ENCODE results near the gene TADA3.

DNA sequence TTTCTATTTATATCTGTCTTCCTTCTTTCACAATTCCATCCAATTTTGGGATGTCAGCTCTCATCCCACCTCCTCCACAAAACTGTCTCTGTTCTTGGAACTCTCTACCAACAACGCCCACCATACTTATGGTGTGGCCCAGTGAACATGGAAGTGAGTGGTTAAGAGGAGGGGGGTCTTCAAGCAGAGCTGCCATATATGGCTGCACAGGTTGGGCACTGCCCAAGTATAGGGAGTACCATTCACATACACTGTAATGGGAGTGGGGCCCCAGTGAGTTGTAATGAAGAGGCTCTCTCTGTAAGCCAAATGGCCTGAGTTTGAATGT lies 14.6 kb downstream of the TADA3 start:
- no peak for TF ChIP-seq CTCF (conservative IDR thresholded peaks at IDR 0.05; ENCODE audit: low read depth, low read length)
- no peak for TF ChIP-seq RCOR1 (IDR thresholded peaks at IDR 0.05; ENCODE audit: insufficient replicate concordance, low read length)
- TF ChIP-seq BHLHE40 (IDR thresholded peaks at IDR 0.05; ENCODE audit: low read depth, low read length) = no peak
- no peak for TF ChIP-seq POLR2A (IDR thresholded peaks at IDR 0.05; ENCODE audit: low read depth, low read length)
- TF ChIP-seq RAD21 (IDR thresholded peaks at IDR 0.05; ENCODE audit: low read length) = no peak
- no peak for TF ChIP-seq USF2 (IDR thresholded peaks at IDR 0.05; ENCODE audit: low read depth, low read length)
- no peak for TF ChIP-seq MXI1 (IDR thresholded peaks at IDR 0.05; ENCODE audit: borderline replicate concordance, low read depth, low read length)
- no peak for TF ChIP-seq SMC3 (IDR thresholded peaks at IDR 0.05; ENCODE audit: low read depth, low read length)
- TF ChIP-seq CEBPB (IDR thresholded peaks at IDR 0.05; ENCODE audit: low read depth, low read length) = no peak
- TF ChIP-seq FOS (IDR thresholded peaks at IDR 0.05; ENCODE audit: low read depth, low read length) = no peak
- TF ChIP-seq RFX5 (IDR thresholded peaks at IDR 0.05; ENCODE audit: low read depth, low read length) = no peak
- no peak for TF ChIP-seq MAFK (IDR thresholded peaks at IDR 0.05; ENCODE audit: low read depth, low read length)
- TF ChIP-seq CHD1 (IDR thresholded peaks at IDR 0.05; ENCODE audit: low read depth, low read length) = no peak
- TF ChIP-seq MAZ (IDR thresholded peaks at IDR 0.05; ENCODE audit: borderline replicate concordance, low read depth, low read length) = no peak

Data from IMR-90 (cell line).